HEK293 (cell line): ENCODE results near the gene FAM83E.

Experiments
- AEBP2 ChIP-seq: fragments of 450-650 bp; formaldehyde crosslinking; IDR thresholded peaks from 2 replicates; pipeline ENCODE4 v1.5.1; 2016; ENCODE audit warnings: missing biosample characterization, missing genetic modification characterization, borderline replicate concordance
- HOXC10 ChIP-seq: sonication (generic); formaldehyde crosslinking; IDR thresholded peaks from 2 replicates; pipeline ENCODE4 v1.8.1; 2023; ENCODE audit warnings: mild to moderate bottlenecking, missing genetic modification reagents
- KLF16 ChIP-seq: fragments of 450-650 bp; formaldehyde crosslinking; IDR thresholded peaks from 2 replicates; pipeline ENCODE4 v1.5.1; 2017; ENCODE audit warnings: missing biosample characterization, missing genetic modification characterization
- PRDM1 ChIP-seq: fragments of 450-650 bp; formaldehyde crosslinking; IDR thresholded peaks from 2 replicates; pipeline ENCODE4; 2016; ENCODE audit warnings: missing biosample characterization, missing genetic modification characterization
- PRDM6 ChIP-seq: fragments of 450-650 bp; formaldehyde crosslinking; IDR thresholded peaks from 2 replicates; pipeline ENCODE4 v1.5.1; 2017; ENCODE audit warnings: missing biosample characterization, missing genetic modification characterization
- RBAK ChIP-seq: fragments of 450-650 bp; formaldehyde crosslinking; IDR thresholded peaks from 2 replicates; pipeline ENCODE4 v1.5.1; 2016; ENCODE audit warnings: missing biosample characterization, missing genetic modification characterization
- SCRT1 ChIP-seq: fragments of 450-650 bp; formaldehyde crosslinking; IDR thresholded peaks from 2 replicates; pipeline ENCODE4 v1.5.1; 2016; ENCODE audit warnings: missing biosample characterization, missing genetic modification characterization, borderline replicate concordance
- TCF7L2 ChIP-seq: IDR thresholded peaks from 2 replicates; pipeline ENCODE4 v1.6.1; 2011; ENCODE audit warnings: low read depth, mild to moderate bottlenecking, inconsistent platforms, low read length, moderate library complexity, borderline replicate concordance
- YY1 ChIP-seq: fragments of 450-650 bp; formaldehyde crosslinking; IDR thresholded peaks from 2 replicates; pipeline ENCODE4 v1.5.1; 2018; ENCODE audit warnings: missing biosample characterization, missing genetic modification characterization
- ZBTB17 ChIP-seq: fragments of 450-650 bp; formaldehyde crosslinking; IDR thresholded peaks from 2 replicates; pipeline ENCODE4 v1.5.1; 2016; ENCODE audit warnings: missing biosample characterization, missing genetic modification characterization
- ZFP41 ChIP-seq: fragments of 450-650 bp; formaldehyde crosslinking; IDR thresholded peaks from 2 replicates; pipeline ENCODE4 v1.5.1; 2016; ENCODE audit warnings: missing biosample characterization, missing genetic modification characterization, borderline replicate concordance
- ZNF121 ChIP-seq: fragments of 450-650 bp; formaldehyde crosslinking; IDR thresholded peaks from 2 replicates; pipeline ENCODE4 v1.5.1; 2016; ENCODE audit warnings: missing biosample characterization, missing genetic modification characterization
- ZNF174 ChIP-seq: fragments of 450-650 bp; formaldehyde crosslinking; IDR thresholded peaks from 2 replicates; pipeline ENCODE4 v1.5.0; 2017; ENCODE audit warnings: missing biosample characterization, mild to moderate bottlenecking, missing genetic modification characterization
- ZNF184 ChIP-seq: fragments of 450-650 bp; IDR thresholded peaks from 2 replicates; pipeline ENCODE4 v1.5.1; 2018; ENCODE audit warnings: missing biosample characterization, mild to moderate bottlenecking, missing genetic modification characterization
- ZNF211 ChIP-seq: fragments of 450-650 bp; formaldehyde crosslinking; IDR thresholded peaks from 2 replicates; pipeline ENCODE4 v1.5.1; 2016; ENCODE audit warnings: low read depth, missing biosample characterization, missing genetic modification characterization
- ZNF341 ChIP-seq: fragments of 450-650 bp; formaldehyde crosslinking; IDR thresholded peaks from 2 replicates; pipeline ENCODE4; 2016; ENCODE audit warnings: low read depth, missing biosample characterization, missing genetic modification characterization
- ZNF362 ChIP-seq: fragments of 450-650 bp; formaldehyde crosslinking; IDR thresholded peaks from 2 replicates; pipeline ENCODE4 v1.5.1; 2016; ENCODE audit warnings: missing biosample characterization, missing genetic modification characterization
- ZNF433 ChIP-seq: fragments of 450-650 bp; formaldehyde crosslinking; IDR thresholded peaks from 2 replicates; pipeline ENCODE4 v1.5.1; 2016; ENCODE audit warnings: missing biosample characterization, missing genetic modification characterization, low read depth
- ZNF513 ChIP-seq: fragments of 450-650 bp; IDR thresholded peaks from 2 replicates; pipeline ENCODE4 v1.5.1; 2018; ENCODE audit warnings: missing biosample characterization, missing genetic modification characterization
- ZNF585B ChIP-seq: fragments of 450-650 bp; formaldehyde crosslinking; IDR thresholded peaks from 2 replicates; pipeline ENCODE4 v1.5.1; 2016; ENCODE audit warnings: missing biosample characterization, missing genetic modification characterization
- ZNF596 ChIP-seq: fragments of 450-650 bp; IDR thresholded peaks from 2 replicates; pipeline ENCODE4 v1.5.0; 2018; ENCODE audit warnings: missing biosample characterization, mild to moderate bottlenecking, missing genetic modification characterization, moderate library complexity
- ZNF645 ChIP-seq: fragments of 450-650 bp; formaldehyde crosslinking; IDR thresholded peaks from 2 replicates; pipeline ENCODE4; 2016; ENCODE audit warnings: missing biosample characterization, missing genetic modification characterization
- ZNF660 ChIP-seq: fragments of 450-650 bp; IDR thresholded peaks from 2 replicates; pipeline ENCODE4 v1.5.1; 2018; ENCODE audit warnings: missing biosample characterization, mild to moderate bottlenecking, missing genetic modification characterization
- ZNF776 ChIP-seq: fragments of 450-650 bp; formaldehyde crosslinking; IDR thresholded peaks from 2 replicates; pipeline ENCODE4 v1.5.0; 2017; ENCODE audit warnings: missing biosample characterization, missing genetic modification characterization, borderline replicate concordance
- ZNF830 ChIP-seq: fragments of 450-650 bp; IDR thresholded peaks from 2 replicates; pipeline ENCODE4 v1.5.0; 2018; ENCODE audit warnings: missing biosample characterization, missing genetic modification characterization, low read depth, mild to moderate bottlenecking, moderate library complexity
- ZNF837 ChIP-seq: fragments of 450-650 bp; formaldehyde crosslinking; IDR thresholded peaks from 2 replicates; pipeline ENCODE4 v1.5.1; 2016; ENCODE audit warnings: missing biosample characterization, missing genetic modification characterization
- ZNF843 ChIP-seq: fragments of 450-650 bp; formaldehyde crosslinking; IDR thresholded peaks from 2 replicates; pipeline ENCODE4 v1.5.1; 2016; ENCODE audit warnings: missing biosample characterization, missing genetic modification characterization
- ZSCAN4 ChIP-seq: fragments of 450-650 bp; formaldehyde crosslinking; IDR thresholded peaks from 2 replicates; pipeline ENCODE4 v1.5.1; 2017; ENCODE audit warnings: missing biosample characterization, missing genetic modification characterization

FAM83E gene

GRCh38 chr19:48588670-48589401 lies 26.0 kb downstream of the FAM83E start (continued):
- TF ChIP-seq ZNF211 (tag by site-specific recombination) (no peak), ZNF585B (peak; percentile 90), PRDM1 (tag by site-specific recombination) (no peak; the same call in 1 of the 2 replicates), ZNF837 (tag by site-specific recombination) (no peak), ZNF513 (tag by site-specific recombination) (no peak), YY1 (tag by site-specific recombination) (no peak; the same call in 1 of the 2 replicates), ZNF645 (no peak), PRDM6 (tag by site-specific recombination) (no peak), ZFP41 (no peak), SCRT1 (tag by site-specific recombination) (0 out of 2 replicates have a peak, but pooled peaks have one; percentile 8), ZNF341 (tag by site-specific recombination) (no peak), HOXC10 (CRISPR knock-in tag) (no peak), TCF7L2 (no peak), ZNF596 (tag by site-specific recombination) (no peak), ZNF362 (no peak), ZNF174 (tag by site-specific recombination) (no peak), ZNF830 (no peak), ZBTB17 (tag by site-specific recombination) (peak; percentile 98), KLF16 (tag by site-specific recombination) (peak; percentile 60; the same call in 1 of the 2 replicates), ZSCAN4 (tag by site-specific recombination) (peak; percentile 49; the same call in 1 of the 2 replicates), AEBP2 (tag by site-specific recombination) (no peak), RBAK (tag by site-specific recombination) (no peak), ZNF843 (tag by site-specific recombination) (peak; percentile 55), ZNF121 (peak; percentile 76), ZNF776 (tag by site-specific recombination) (no peak), ZNF433 (tag by site-specific recombination) (no peak), ZNF184 (tag by site-specific recombination) (no peak), ZNF660 (tag by site-specific recombination) (no peak)
